ENCODE results near the gene SURF1. TPM values are rescaled to one million over a fixed set of nuclear protein-coding genes. Genes with fewer than 3 reads are reported as not detected.

SURF1 gene
- total RNA-seq, 1 experiment from 2014 or later, result 28.1 TPM

DNA sequence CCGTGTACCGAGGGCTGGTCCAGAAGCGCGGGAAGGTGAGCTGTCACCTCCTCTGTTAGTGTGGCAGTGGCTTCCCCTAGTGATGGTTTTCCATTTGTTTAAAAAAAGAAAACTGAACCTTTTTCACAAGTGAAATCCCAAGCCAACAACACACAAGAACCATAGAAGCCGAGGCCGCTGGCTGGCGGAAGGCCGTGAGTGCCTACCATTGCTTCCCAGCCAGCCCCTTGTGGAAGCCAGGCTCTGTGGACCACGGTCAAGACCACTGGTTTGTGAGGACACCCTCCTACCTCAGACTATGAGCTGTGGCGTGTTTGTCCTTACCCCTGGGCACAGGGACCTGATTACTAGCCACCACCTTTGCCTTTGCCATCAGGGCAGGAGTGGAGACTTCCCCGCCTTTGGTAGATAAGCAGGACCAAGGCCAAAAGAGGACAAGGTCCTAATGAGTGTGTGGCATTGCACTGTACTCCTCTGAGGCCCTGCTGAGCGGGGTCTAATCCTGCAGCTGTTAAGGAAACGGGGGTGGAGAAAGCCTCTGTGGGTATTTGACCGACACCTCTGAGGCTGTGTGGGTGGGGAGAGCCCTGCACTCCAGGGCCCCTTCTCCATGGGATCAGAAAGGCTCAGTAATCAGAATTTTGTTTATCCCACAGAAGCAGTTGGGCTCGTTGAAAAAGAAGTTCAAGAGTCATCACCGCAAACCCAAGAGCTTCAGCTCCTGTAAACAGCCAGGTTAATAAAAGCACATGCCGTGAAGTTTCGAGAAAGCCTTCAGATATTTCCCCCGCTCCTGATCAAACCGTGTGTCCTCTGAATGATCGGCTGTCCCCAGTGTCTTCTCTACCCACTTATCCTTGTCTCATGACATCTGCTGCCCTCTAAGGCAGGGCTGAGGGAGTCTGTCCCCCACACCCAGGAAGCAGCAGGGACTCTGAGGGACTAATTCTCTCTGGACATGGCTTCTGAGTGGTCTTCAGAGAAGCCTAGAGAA, 4.4 kb upstream of the SURF1 start:
- CTCF ChIA-PET, result no interaction called here
- no peaks in the 10 kb centered on the region for H3K9me3 ChIP-seq (ENCODE audit: low read length)
- no TSS peak for BruUV-seq (replicated peaks)
- H3K4me3 ChIP-seq (ENCODE audit: low read length), result no peak overlapping the region
- H3K79me2 ChIP-seq (ENCODE audit: low read length), result peaks cover 30% of the 10 kb centered on the region
- intact Hi-C loops (cut with micrococcal nuclease), result no loop called here
- H3K27ac ChIP-seq (ENCODE audit: low read length), result no peak overlapping the region
- H3K9ac ChIP-seq (ENCODE audit: low read length), result no peak overlapping the region
- H3K36me3 ChIP-seq (ENCODE audit: low read depth, low read length), result peaks cover 11% of the 10 kb centered on the region
- peaks cover 11% of the 10 kb centered on the region for H3K4me1 ChIP-seq (ENCODE audit: insufficient read depth, low read length)
- H2AFZ ChIP-seq (ENCODE audit: low read length), result no peak overlapping the region
- DNase-seq (no peak), ATAC-seq (no peak)
- H4K20me1 ChIP-seq (ENCODE audit: low read length), result no peaks in the 10 kb centered on the region
- POLR2A ChIA-PET (ENCODE audit: unreplicated experiment), result no interaction called here
- H3K4me2 ChIP-seq (ENCODE audit: low read length), result no peak overlapping the region
- no peaks in the 10 kb centered on the region for H3K9me2 ChIP-seq (replicated peaks; ENCODE audit: low read length)
- H3F3A ChIP-seq (ENCODE audit: low read length, unreplicated experiment), result no peaks in the 10 kb centered on the region
- TF ChIP-seq EZH2phosphoT487 (IDR thresholded peaks at IDR 0.05; ENCODE audit: borderline replicate concordance, low read length), result no peak
- TF ChIP-seq EZH2 (IDR thresholded peaks at IDR 0.05; ENCODE audit: low read length, unreplicated experiment), result no peak
- TF ChIP-seq, protein P1, sequence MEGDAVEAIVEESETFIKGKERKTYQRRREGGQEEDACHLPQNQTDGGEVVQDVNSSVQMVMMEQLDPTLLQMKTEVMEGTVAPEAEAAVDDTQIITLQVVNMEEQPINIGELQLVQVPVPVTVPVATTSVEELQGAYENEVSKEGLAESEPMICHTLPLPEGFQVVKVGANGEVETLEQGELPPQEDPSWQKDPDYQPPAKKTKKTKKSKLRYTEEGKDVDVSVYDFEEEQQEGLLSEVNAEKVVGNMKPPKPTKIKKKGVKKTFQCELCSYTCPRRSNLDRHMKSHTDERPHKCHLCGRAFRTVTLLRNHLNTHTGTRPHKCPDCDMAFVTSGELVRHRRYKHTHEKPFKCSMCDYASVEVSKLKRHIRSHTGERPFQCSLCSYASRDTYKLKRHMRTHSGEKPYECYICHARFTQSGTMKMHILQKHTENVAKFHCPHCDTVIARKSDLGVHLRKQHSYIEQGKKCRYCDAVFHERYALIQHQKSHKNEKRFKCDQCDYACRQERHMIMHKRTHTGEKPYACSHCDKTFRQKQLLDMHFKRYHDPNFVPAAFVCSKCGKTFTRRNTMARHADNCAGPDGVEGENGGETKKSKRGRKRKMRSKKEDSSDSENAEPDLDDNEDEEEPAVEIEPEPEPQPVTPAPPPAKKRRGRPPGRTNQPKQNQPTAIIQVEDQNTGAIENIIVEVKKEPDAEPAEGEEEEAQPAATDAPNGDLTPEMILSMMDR (conservative IDR thresholded peaks at IDR 0.05; ENCODE audit: low read depth, low read length), result no peak
- H3K27me3 ChIP-seq (ENCODE audit: low read length), result no peaks in the 10 kb centered on the region

DNA sequence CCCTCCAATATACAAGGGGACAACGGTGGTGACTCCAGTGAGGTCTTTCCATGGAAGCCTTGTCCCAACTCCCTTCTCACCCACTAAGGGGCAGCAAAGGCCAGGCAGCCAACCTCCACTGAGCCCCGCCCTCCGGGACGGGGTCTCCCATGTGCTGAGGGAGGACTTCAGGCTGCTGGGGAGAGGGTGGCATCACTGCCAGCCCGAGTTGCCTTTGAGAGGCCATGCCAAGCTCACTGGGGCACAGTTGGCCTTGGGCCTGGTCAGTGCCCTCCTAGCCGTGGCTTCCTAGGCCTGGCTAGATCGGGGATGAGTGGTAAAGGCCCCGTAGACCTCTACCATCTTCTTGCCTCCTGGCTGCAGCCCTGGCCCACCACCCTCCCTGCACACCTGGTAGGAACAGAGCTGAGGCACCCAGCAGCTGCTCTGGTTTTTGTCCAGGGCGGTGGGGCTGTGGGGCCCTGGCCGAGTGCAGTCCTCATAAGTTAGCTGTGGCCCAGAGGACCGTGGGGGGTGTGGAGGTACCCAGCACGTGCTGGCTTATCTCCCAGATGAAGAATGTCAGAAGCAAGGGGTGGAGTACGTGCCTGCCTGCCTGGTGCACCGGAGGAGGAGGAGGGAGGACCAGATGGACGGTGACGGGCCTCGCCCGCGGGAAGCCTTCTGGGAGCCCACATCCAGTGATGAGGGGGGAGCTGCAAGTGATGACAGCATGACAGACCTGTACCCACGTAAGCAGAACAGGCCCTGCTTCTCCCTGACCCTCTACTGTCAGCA, 3.3 kb upstream of the SURF1 start:
- peaks cover 39% of the 10 kb centered on the region for H3K79me2 ChIP-seq (ENCODE audit: low read length)

More for the DNA sequence above, 3.3 kb upstream of the SURF1 start:
- no peak overlapping the region for H3K27ac ChIP-seq (ENCODE audit: low read length)
- POLR2A ChIA-PET (ENCODE audit: unreplicated experiment), result no interaction called here
- H3K9ac ChIP-seq (ENCODE audit: low read length), result no peak overlapping the region
- ATAC-seq, result no peak
- H3K36me3 ChIP-seq (ENCODE audit: low read depth, low read length), result peaks cover 11% of the 10 kb centered on the region
- H3K9me2 ChIP-seq (replicated peaks; ENCODE audit: low read length), result no peaks in the 10 kb centered on the region
- no peaks in the 10 kb centered on the region for H3K9me3 ChIP-seq (ENCODE audit: low read length)
- CTCF ChIA-PET, result no interaction called here
- H4K20me1 ChIP-seq (ENCODE audit: low read length), result no peaks in the 10 kb centered on the region
- peaks cover 11% of the 10 kb centered on the region for H3K4me1 ChIP-seq (ENCODE audit: insufficient read depth, low read length)
- no peak for DNase-seq
- no TSS peak for BruUV-seq (replicated peaks)
- no peak overlapping the region for H2AFZ ChIP-seq (ENCODE audit: low read length)
- H3F3A ChIP-seq (ENCODE audit: low read length, unreplicated experiment), result no peaks in the 10 kb centered on the region
- no peak for TF ChIP-seq EZH2phosphoT487 (IDR thresholded peaks at IDR 0.05; ENCODE audit: borderline replicate concordance, low read length)
- TF ChIP-seq, protein P1 (conservative IDR thresholded peaks at IDR 0.05; ENCODE audit: low read depth, low read length), result peak; percentile 24; the same call in 1 of the 2 replicates
- intact Hi-C loops (cut with micrococcal nuclease), result loop anchor here (5.0 kb wide), 1 partner anchor 128 kb away; no protein-coding TSS in a partner anchor
- H3K4me3 ChIP-seq (ENCODE audit: low read length), result no peak overlapping the region
- no peaks in the 10 kb centered on the region for H3K27me3 ChIP-seq (ENCODE audit: low read length)
- H3K4me2 ChIP-seq (ENCODE audit: low read length), result no peak overlapping the region
